Upper lobe of left lung (tissue), 4 donors: ENCODE measurements around the gene ITPK1.

Experiments used
- CTCF ChIP-seq, 6 experiments: fragments of 450-650 bp in 4 of 6; fragments of 200-600 bp in 2 of 6; sonication (generic) in 2 of 6; IDR thresholded peaks; one replicate each; pipeline ENCODE4 v1.5.1; 2016 to 2019; ENCODE audit warnings: antibody characterized with exemption in 6 of 6
- EP300 ChIP-seq, 4 donors: sonication (generic); formaldehyde crosslinking; IDR thresholded peaks; one replicate each; pipeline ENCODE4 v1.5.1; 2017; ENCODE audit warnings: antibody characterized with exemption in 4 of 4, control low read depth in 2 of 4
- POLR2AphosphoS5 ChIP-seq, 2 donors: sonication (generic); formaldehyde crosslinking; IDR thresholded peaks; one replicate each; pipeline ENCODE4 v1.5.1; 2017; ENCODE audit warnings: antibody characterized with exemption in 2 of 2

DNA sequence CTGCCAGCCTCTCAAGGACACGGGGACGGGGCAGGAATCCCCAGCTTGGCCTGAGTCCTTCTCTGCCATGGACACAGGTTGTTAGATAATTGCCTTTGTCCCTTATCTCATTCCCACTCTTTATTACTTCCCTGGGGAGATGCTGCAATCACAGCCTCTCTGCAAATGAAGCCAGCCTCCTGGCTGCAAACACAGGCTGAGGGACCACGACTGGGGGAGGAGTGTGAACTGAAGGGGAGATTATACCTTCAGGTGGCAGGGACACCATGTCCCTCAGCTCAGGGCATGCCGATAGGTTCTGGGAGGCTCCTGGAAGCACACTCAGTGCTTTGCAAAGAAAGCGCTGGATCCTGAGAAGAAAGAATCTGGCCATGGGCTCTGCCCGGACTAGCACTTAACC lies 208.9 kb downstream of the ITPK1 start:
- TF ChIP-seq CTCF (IDR thresholded peaks at IDR 0.05) (no peak), POLR2AphosphoS5 (IDR thresholded peaks at IDR 0.05) (no peak), EP300 (IDR thresholded peaks at IDR 0.05) (no peak)
